Vagina (tissue), 2 donors: ENCODE data around the gene BMPR1A. TPM values are rescaled to one million over a fixed set of nuclear protein-coding genes. Genes with fewer than 3 reads are reported as not detected.

Experiments
- DNase-seq, 2 donors: peaks; one replicate each; pipeline ENCODE4 v3.0.0-alpha.2; 2017; ENCODE audit errors: extremely low spot score in 2 of 2
- H3K27ac ChIP-seq: fragments of 200-600 bp; sonication (generic); one replicate; pipeline ENCODE4 v1.5.1; 2019
- H3K27me3 ChIP-seq: fragments of 200-600 bp; sonication (generic); one replicate; pipeline ENCODE4 v1.5.1; 2019
- H3K36me3 ChIP-seq, 2 donors: fragments of 200-600 bp; sonication (generic); one replicate each; pipeline ENCODE4 v1.5.1; 2017 to 2019
- H3K4me1 ChIP-seq: fragments of 200-600 bp; sonication (generic); one replicate; pipeline ENCODE4 v1.5.1; 2019
- H3K4me3 ChIP-seq, 2 donors: fragments of 200-600 bp; sonication (generic); 1 replicate in 1 of 2; 2 replicates in 1 of 2; pipeline ENCODE4 v1.5.1; 2016 to 2019
- H3K9me3 ChIP-seq: fragments of 200-600 bp; sonication (generic); one replicate; pipeline ENCODE4 v1.5.1; 2019
- POLR2A ChIP-seq, 2 donors: fragments of 450-650 bp; IDR thresholded peaks; one replicate each; pipeline ENCODE4 v1.6.1; 2017; ENCODE audit warnings: antibody characterized with exemption in 2 of 2, mild to moderate bottlenecking in 2 of 2, moderate library complexity in 2 of 2
- POLR2AphosphoS5 ChIP-seq, 2 donors: sonication (generic); formaldehyde crosslinking; IDR thresholded peaks; one replicate each; pipeline ENCODE4 v1.9.0; 2017; ENCODE audit warnings: antibody characterized with exemption in 2 of 2, mild to moderate bottlenecking in 2 of 2, low read depth in 1 of 2; ENCODE audit not compliant: insufficient read depth in 1 of 2
- intact Hi-C: fragments of 100-400 bp; cut with DNase I; formaldehyde crosslinking; loops from one replicate; pipeline ENCODE4 v1.15.1; 2023
- total RNA-seq: library from RNA; depleted of rRNA; stranded (reverse); fragments of >200 nt; gene quantifications from one replicate; pipeline ENCODE4 v1.2.3, GENCODE V29; 2016
- TF ChIP-seq, protein P1 (sequence below), 3 experiments: fragments of 450-650 bp in 2 of 3; fragments of 200-600 bp in 1 of 3; sonication (generic) in 1 of 3; IDR thresholded peaks; one replicate each; pipeline ENCODE4 v1.5.1; 2017 to 2019; ENCODE audit warnings: antibody characterized with exemption in 3 of 3, mild to moderate bottlenecking in 2 of 3, moderate library complexity in 2 of 3

Gene BMPR1A
- total RNA-seq, 1 donor from 2014 or later, result 33.1 TPM

DNA sequence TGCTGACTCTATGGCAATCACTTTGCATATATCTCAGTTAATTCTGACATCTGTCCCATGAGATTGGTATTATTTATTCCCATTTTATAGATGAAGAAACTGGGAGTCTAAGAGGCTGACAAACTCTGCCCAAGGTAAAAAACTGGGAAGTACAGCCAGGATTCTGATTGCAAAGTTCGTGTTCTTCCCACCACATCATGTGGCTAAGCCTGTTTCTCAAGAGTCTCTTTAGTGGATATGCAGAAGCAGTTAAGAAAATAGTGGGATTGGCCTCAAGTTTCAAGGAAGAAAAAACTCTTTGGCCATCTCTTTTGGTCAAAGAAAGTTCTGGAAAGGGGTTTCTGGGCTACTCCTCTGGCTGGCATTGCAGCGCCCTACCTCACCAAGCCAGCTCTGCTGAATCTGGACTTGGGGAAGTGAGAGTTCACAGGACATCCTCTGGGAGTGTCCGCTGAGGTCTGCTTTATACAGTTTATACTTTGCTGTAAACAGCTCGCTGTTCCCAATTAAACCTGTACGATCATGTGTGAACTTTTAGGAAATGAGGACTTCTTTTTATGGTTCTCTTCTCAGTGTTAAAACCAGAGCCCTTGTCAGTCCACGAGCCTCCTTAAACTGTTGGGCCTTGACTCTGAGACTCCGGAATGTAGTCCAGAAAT lies 12.2 kb upstream of the BMPR1A start:
- Histone ChIP-seq H3K27me3 (no peaks in the 10 kb centered on the region), H3K4me3 (no peak overlapping the region), H3K9me3 (no peaks in the 10 kb centered on the region), H3K27ac (peak overlapping the region; percentile 20), H3K4me1 (peaks cover 13% of the 10 kb centered on the region), H3K36me3 (no peaks in the 10 kb centered on the region)
- TF ChIP-seq POLR2AphosphoS5 (IDR thresholded peaks at IDR 0.05; ENCODE audit: insufficient read depth in 1 of 2, low read depth in 1 of 2) (no peak), POLR2A (IDR thresholded peaks at IDR 0.05) (no peak)
- TF ChIP-seq, protein P1, sequence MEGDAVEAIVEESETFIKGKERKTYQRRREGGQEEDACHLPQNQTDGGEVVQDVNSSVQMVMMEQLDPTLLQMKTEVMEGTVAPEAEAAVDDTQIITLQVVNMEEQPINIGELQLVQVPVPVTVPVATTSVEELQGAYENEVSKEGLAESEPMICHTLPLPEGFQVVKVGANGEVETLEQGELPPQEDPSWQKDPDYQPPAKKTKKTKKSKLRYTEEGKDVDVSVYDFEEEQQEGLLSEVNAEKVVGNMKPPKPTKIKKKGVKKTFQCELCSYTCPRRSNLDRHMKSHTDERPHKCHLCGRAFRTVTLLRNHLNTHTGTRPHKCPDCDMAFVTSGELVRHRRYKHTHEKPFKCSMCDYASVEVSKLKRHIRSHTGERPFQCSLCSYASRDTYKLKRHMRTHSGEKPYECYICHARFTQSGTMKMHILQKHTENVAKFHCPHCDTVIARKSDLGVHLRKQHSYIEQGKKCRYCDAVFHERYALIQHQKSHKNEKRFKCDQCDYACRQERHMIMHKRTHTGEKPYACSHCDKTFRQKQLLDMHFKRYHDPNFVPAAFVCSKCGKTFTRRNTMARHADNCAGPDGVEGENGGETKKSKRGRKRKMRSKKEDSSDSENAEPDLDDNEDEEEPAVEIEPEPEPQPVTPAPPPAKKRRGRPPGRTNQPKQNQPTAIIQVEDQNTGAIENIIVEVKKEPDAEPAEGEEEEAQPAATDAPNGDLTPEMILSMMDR (IDR thresholded peaks at IDR 0.05), result no peak
- no peak for DNase-seq
- intact Hi-C loops, result no loop called here

DNA sequence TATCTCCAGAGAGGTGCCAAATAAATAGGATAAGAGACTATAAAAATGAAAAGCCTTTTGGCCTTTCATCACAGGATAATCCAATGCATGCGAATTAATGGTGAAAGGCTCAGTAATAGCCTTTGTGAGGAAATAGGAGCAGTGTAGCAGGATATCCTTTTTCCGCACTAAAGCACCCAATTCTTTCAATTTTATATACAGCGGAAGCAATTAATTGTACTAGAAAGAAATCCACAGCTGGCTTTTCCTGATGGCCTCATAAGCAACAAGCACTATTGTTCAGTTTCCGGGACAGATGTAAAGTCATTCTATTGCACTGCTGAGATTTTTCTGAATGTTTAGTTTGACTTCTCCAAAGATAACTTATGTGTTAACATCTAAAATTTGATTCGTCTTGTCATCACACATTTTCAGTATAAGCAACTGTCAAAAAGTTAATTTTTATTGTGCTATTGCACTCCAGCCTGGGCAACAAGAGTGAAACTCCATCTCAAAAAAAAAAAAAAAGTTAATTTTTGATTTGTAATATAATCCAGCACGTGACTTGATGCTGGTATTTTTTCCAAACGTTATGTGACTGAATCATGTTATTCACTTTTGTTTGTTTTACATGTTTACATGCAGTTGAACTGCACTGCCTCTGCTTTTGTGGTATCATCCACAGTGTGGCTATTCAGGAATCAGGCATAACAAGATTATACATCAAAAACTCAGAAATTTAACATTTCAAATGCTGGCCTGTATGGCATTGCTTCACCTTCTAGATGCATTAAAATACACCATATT lies 8.4 kb upstream of the BMPR1A start:
- H3K36me3 ChIP-seq, result no peaks in the 10 kb centered on the region
- no peak overlapping the region for H3K27ac ChIP-seq
- no peak for TF ChIP-seq POLR2AphosphoS5 (IDR thresholded peaks at IDR 0.05; ENCODE audit: insufficient read depth in 1 of 2, low read depth in 1 of 2)
- TF ChIP-seq, protein P1 (IDR thresholded peaks at IDR 0.05), result no peak
- no peak for TF ChIP-seq POLR2A (IDR thresholded peaks at IDR 0.05)
- DNase-seq, result no peak
- H3K4me1 ChIP-seq, result peaks cover 13% of the 10 kb centered on the region
- intact Hi-C loops, result no loop called here
- no peaks in the 10 kb centered on the region for H3K9me3 ChIP-seq
- no peaks in the 10 kb centered on the region for H3K27me3 ChIP-seq
- no peak overlapping the region for H3K4me3 ChIP-seq

- no peaks in the 10 kb centered on the region for H3K27me3 ChIP-seq
- H3K36me3 ChIP-seq, result no peaks in the 10 kb centered on the region
- H3K27ac ChIP-seq, result no peak overlapping the region
- TF ChIP-seq, protein P1 (IDR thresholded peaks at IDR 0.05), result no peak
- no peak for TF ChIP-seq POLR2A (IDR thresholded peaks at IDR 0.05)
- no peak for TF ChIP-seq POLR2AphosphoS5 (IDR thresholded peaks at IDR 0.05; ENCODE audit: insufficient read depth in 1 of 2, low read depth in 1 of 2)
- H3K9me3 ChIP-seq, result no peaks in the 10 kb centered on the region
- no peak overlapping the region for H3K4me3 ChIP-seq
- intact Hi-C loops, result no loop called here
- DNase-seq, result no peak
- H3K4me1 ChIP-seq, result peaks cover 3% of the 10 kb centered on the region
These were observed 6.6 kb upstream of the BMPR1A start for GRCh38 chr10:86749854-86750253.

GRCh38 chr10:86751477-86751876 lies 4.9 kb upstream of the BMPR1A start:
- Histone ChIP-seq H3K27ac (no peak overlapping the region), H3K4me3 (no peak overlapping the region), H3K36me3 (no peaks in the 10 kb centered on the region), H3K9me3 (no peaks in the 10 kb centered on the region), H3K4me1 (peaks cover 12% of the 10 kb centered on the region), H3K27me3 (no peaks in the 10 kb centered on the region)
- intact Hi-C loops, result no loop called here
- DNase-seq, result no peak
- no peak for TF ChIP-seq POLR2AphosphoS5 (IDR thresholded peaks at IDR 0.05; ENCODE audit: insufficient read depth in 1 of 2, low read depth in 1 of 2)

- Histone ChIP-seq H3K9me3 (no peaks in the 10 kb centered on the region), H3K36me3 (no peaks in the 10 kb centered on the region), H3K4me3 (no peak overlapping the region), H3K27me3 (no peaks in the 10 kb centered on the region), H3K27ac (no peak overlapping the region), H3K4me1 (peaks cover 12% of the 10 kb centered on the region)
- no peak for TF ChIP-seq POLR2AphosphoS5 (IDR thresholded peaks at IDR 0.05; ENCODE audit: insufficient read depth in 1 of 2, low read depth in 1 of 2)
- TF ChIP-seq, protein P1 (IDR thresholded peaks at IDR 0.05), result no peak
- intact Hi-C loops, result no loop called here
- DNase-seq, result no peak
These were observed 4.1 kb upstream of the BMPR1A start for GRCh38 chr10:86752311-86752710.
